Neural progenitor cell (in vitro differentiated cells): ENCODE data around the gene NACA2.

Source experiments
- CTCF ChIP-seq: fragments of 200-600 bp; sonication (generic); IDR thresholded peaks from 2 replicates; pipeline ENCODE4 v1.5.1; 2017; ENCODE audit warnings: antibody characterized with exemption, mild to moderate bottlenecking
- EZH2 ChIP-seq: fragments of 200-600 bp; sonication (generic); IDR thresholded peaks from 2 replicates; pipeline ENCODE4 v1.6.1; 2017; ENCODE audit warnings: antibody characterized with exemption, mild to moderate bottlenecking, moderate library complexity
- EZH2phosphoT487 ChIP-seq: fragments of 200-600 bp; sonication (generic); IDR thresholded peaks from 2 replicates; pipeline ENCODE4 v1.6.1; 2017; ENCODE audit warnings: antibody characterized with exemption

- TF ChIP-seq CTCF (no peak), EZH2 (no peak), EZH2phosphoT487 (no peak)
These were observed 3.8 kb downstream of the NACA2 start for GRCh38 chr17:61587242-61587641.
